K562 (cell line): ENCODE measurements around the gene ALG9. TPM values are rescaled to one million over a fixed set of nuclear protein-coding genes. Genes with fewer than 3 reads are reported as not detected.

Experiments used
- ATAC-seq: fragments of 200-7000 bp; cut with Tn5 transposase; 3 replicates; pipeline ENCODE4 v1.9.1; 2020; ENCODE audit warnings: moderate library complexity
- BruUV-seq: library from RNA; stranded (reverse); fragments of 400-500 nt; replicated peaks from 2 replicates; lab custom pipeline; 2021; lab: Mats Ljungman, UMichigan
- CTCF ChIA-PET: fragments of 300-600 bp; formaldehyde crosslinking; extraction: SDS; loops from one replicate; lab custom pipeline; 2021; ENCODE audit warnings: low intra/inter-chr PET ratio; lab: Yijun Ruan, JAX
- POLR2A ChIA-PET: fragments of 300-600, 350-650 bp; sonication (Branson Sonifier 250); formaldehyde crosslinking; extraction: SDS; loops from one replicate; lab custom pipeline; 2021; ENCODE audit warnings: antibody characterized with exemption, inconsistent platforms; lab: Yijun Ruan, JAX
- DNase-seq, 4 experiments: peaks; one replicate each; pipeline versions ENCODE4 v3.0.0 to v3.0.0-alpha.2; 2011 to 2018; ENCODE audit warnings: low spot score in 3 of 4, mixed read lengths in 3 of 4; ENCODE audit errors: extremely low read depth in 1 of 4
- FAIRE-seq: peaks from 2 replicates; lab custom pipeline; 2011; peaks lifted over from hg19 to GRCh38; lab: Jason Lieb, UNC
- H2AFZ ChIP-seq: 2 replicates; pipeline ENCODE4 v1.6.0; 2011; ENCODE audit warnings: low read depth, low read length, control low read depth, inconsistent platforms
- H3K27ac ChIP-seq: fragments of 200-600 bp; 3 replicates; pipeline ENCODE4 v1.8.0; 2011; ENCODE audit warnings: low read depth, mild to moderate bottlenecking, control low read depth, inconsistent platforms, low read length, moderate library complexity, mixed read lengths; ENCODE audit errors: extremely low read depth
- H3K27me3 ChIP-seq, 2 experiments: fragments of 300-600 bp in 1 of 2; 2 replicates in 1 of 2; 3 replicates in 1 of 2; pipeline versions ENCODE4 v1.6.0 to v1.8.0; 2011; ENCODE audit warnings: inconsistent platforms in 2 of 2, low read length in 2 of 2, mild to moderate bottlenecking in 1 of 2, mixed read lengths in 1 of 2, moderate library complexity in 1 of 2; ENCODE audit not compliant: control insufficient read depth in 2 of 2, insufficient read depth in 2 of 2
- H3K36me3 ChIP-seq: fragments of 300-600 bp; 3 replicates; pipeline ENCODE4 v1.8.0; 2011; ENCODE audit warnings: mild to moderate bottlenecking, low read length, inconsistent platforms; ENCODE audit not compliant: control insufficient read depth, insufficient read depth
- H3K4me1 ChIP-seq, 2 experiments: fragments of 200-600 bp in 1 of 2; replicated peaks in 1 of 2; 2 replicates in 1 of 2; 3 replicates in 1 of 2; pipeline versions ENCODE4 v1.5.1 to v1.8.0; 2011; ENCODE audit warnings: inconsistent platforms in 2 of 2, low read length in 2 of 2, mild to moderate bottlenecking in 1 of 2, mixed read lengths in 1 of 2, moderate library complexity in 1 of 2; ENCODE audit not compliant: control insufficient read depth in 2 of 2, insufficient read depth in 2 of 2
- H3K4me2 ChIP-seq: 2 replicates; pipeline ENCODE4 v1.6.1; 2011; ENCODE audit warnings: low read length, control low read depth, inconsistent platforms, mixed read lengths; ENCODE audit not compliant: insufficient read depth
- H3K4me3 ChIP-seq: fragments of 200-600 bp; sonication (generic), shearing (Covaris generic); 2 replicates; pipeline ENCODE4 v1.5.1; 2016; ENCODE audit warnings: control low read depth, inconsistent platforms
- H3K79me2 ChIP-seq: fragments of 200-600 bp; 3 replicates; pipeline ENCODE4 v1.8.0; 2011; ENCODE audit warnings: low read length, inconsistent platforms; ENCODE audit not compliant: control insufficient read depth, insufficient read depth
- H3K9ac ChIP-seq, 2 experiments: 2 replicates each; pipeline versions ENCODE4 v1.6.0 to v1.6.1; 2011; ENCODE audit warnings: low read depth in 2 of 2, low read length in 2 of 2, control low read depth in 1 of 2, inconsistent platforms in 1 of 2, mild to moderate bottlenecking in 1 of 2, mixed read lengths in 1 of 2; ENCODE audit not compliant: insufficient read depth in 1 of 2
- H3K9me1 ChIP-seq: one replicate; pipeline ENCODE4 v1.6.0; 2011; ENCODE audit warnings: inconsistent platforms, mild to moderate bottlenecking, low read length, moderate library complexity; ENCODE audit not compliant: control insufficient read depth, insufficient read depth
- H3K9me3 ChIP-seq: replicated peaks from 2 replicates; pipeline ENCODE4 v1.5.1; 2011; ENCODE audit warnings: low read depth, low read length, inconsistent platforms; ENCODE audit not compliant: control insufficient read depth, insufficient read depth
- H4K20me1 ChIP-seq: replicated peaks from 2 replicates; pipeline ENCODE4 v1.6.1; 2011; ENCODE audit warnings: low read length, inconsistent platforms, mixed read lengths; ENCODE audit not compliant: control insufficient read depth, insufficient read depth
- CBX3 ChIP-seq, 2 experiments: IDR thresholded peaks; 1 replicate in 1 of 2; 2 replicates in 1 of 2; pipeline ENCODE4 v1.6.1; 2012; ENCODE audit warnings: inconsistent platforms in 2 of 2, low read length in 2 of 2, borderline replicate concordance in 1 of 2, control low read depth in 1 of 2
- CEBPB ChIP-seq: fragments of 450-650 bp; IDR thresholded peaks from 2 replicates; pipeline ENCODE4 v1.6.1; 2016; ENCODE audit warnings: missing genetic modification characterization, missing compliant biosample characterization
- DPF2 ChIP-seq: fragments of 450-650 bp; IDR thresholded peaks from 2 replicates; pipeline ENCODE4 v1.6.1; 2016
- E2F4 ChIP-seq: sonication (generic); formaldehyde crosslinking; IDR thresholded peaks from 2 replicates; pipeline ENCODE4 v1.8.0; 2022; ENCODE audit warnings: mild to moderate bottlenecking, low read depth, missing genetic modification reagents
- EP400 ChIP-seq: fragments of 450-650 bp; IDR thresholded peaks from 2 replicates; pipeline ENCODE4 v1.6.1; 2017; ENCODE audit warnings: antibody characterized with exemption, mild to moderate bottlenecking, moderate library complexity
- ETV5 ChIP-seq: sonication (generic); formaldehyde crosslinking; IDR thresholded peaks from 2 replicates; pipeline ENCODE4 v1.4.0; 2020; ENCODE audit warnings: low read depth, mild to moderate bottlenecking, missing genetic modification reagents
- ETV6 ChIP-seq, 3 experiments: fragments of 150-350 bp in 1 of 3; sonication (generic) in 1 of 3; formaldehyde crosslinking in 1 of 3; IDR thresholded peaks; 2 replicates each; pipeline versions ENCODE4 v1.6.1 to v1.8.0; 2014 to 2022; ENCODE audit warnings: borderline replicate concordance in 2 of 3, low read depth in 2 of 3, antibody characterized with exemption in 1 of 3, low read length in 1 of 3, mild to moderate bottlenecking in 1 of 3, missing genetic modification reagents in 1 of 3
- GTF3C2 ChIP-seq: IDR thresholded peaks from 3 replicates; pipeline ENCODE4 v1.6.1; 2011; ENCODE audit warnings: borderline replicate concordance, mild to moderate bottlenecking, moderate library complexity; ENCODE audit not compliant: insufficient read length; ENCODE audit errors: extremely low read depth
- MYC ChIP-seq, 2 experiments: fragments of 250-450 bp in 1 of 2; sonication (Bioruptor Pico) in 1 of 2; IDR thresholded peaks; 2 replicates each; pipeline versions ENCODE4 v1.5.1 to v1.6.1; 2012 to 2021; ENCODE audit warnings: low read depth in 2 of 2, borderline replicate concordance in 1 of 2, improper control_type of control experiment in 1 of 2, low read length in 1 of 2, mild to moderate bottlenecking in 1 of 2, moderate library complexity in 1 of 2
- RAD51 ChIP-seq: fragments of 450-650 bp; IDR thresholded peaks from 2 replicates; pipeline ENCODE4 v1.7.1; 2016; ENCODE audit warnings: low read depth, mild to moderate bottlenecking, borderline replicate concordance
- SNIP1 ChIP-seq: fragments of 450-650 bp; IDR thresholded peaks from 2 replicates; pipeline ENCODE4 v1.7.1; 2017; ENCODE audit warnings: low read depth, mild to moderate bottlenecking
- ZNF507 ChIP-seq: conservative IDR thresholded peaks from 2 replicates; pipeline ENCODE4 v1.6.1; 2017; ENCODE audit warnings: missing genetic modification characterization, missing compliant biosample characterization
- WGBS: fragments of 100-300 bp; shearing (Covaris generic); methylation state at CpG from one replicate; pipeline ENCODE4 v1.1.6; 2016; ENCODE audit warnings: low coverage, mixed read lengths; ENCODE audit not compliant: insufficient coverage; ENCODE audit errors: missing lambda C conversion rate; 5-methylcytosine and 5-hydroxymethylcytosine counted together
- in situ Hi-C: fragments of 300-500 bp; cut with MboI; formaldehyde crosslinking; loops from 4 replicates; pipeline ENCODE4 v1.15.0; 2018; ENCODE audit warnings: inconsistent platforms, mixed read lengths
- intact Hi-C: fragments of 100-400 bp; cut with micrococcal nuclease; formaldehyde crosslinking; loops from 2 replicates; pipeline ENCODE4 v1.14.2; 2022
- polyA plus RNA-seq, 8 experiments: library from polyadenylated mRNA; depleted of rRNA in 4 of 8; stranded (reverse) in 5 of 8; unstranded in 3 of 8; fragments of >200 nt; fragmentation: Nextera tagmentation in 2 of 8; fragmentation: Illumina TruSeq in 1 of 8; extraction: Ambion mirVana in 2 of 8; extraction: Trizol in 1 of 8; gene quantifications; 2 replicates each; pipeline versions ENCODE4 v1.2.1 to v1.2.3, GENCODE V29; 2011 to 2014; ENCODE audit warnings: inconsistent platforms in 1 of 8, missing spikeins in 1 of 8
- total RNA-seq, 7 experiments: library from RNA; depleted of rRNA in 6 of 7; stranded (reverse); fragments of >200 nt in 6 of 7; fragmentation: Illumina TruSeq in 2 of 7; extraction: Trizol in 2 of 7; gene quantifications; 2 replicates each; pipeline versions ENCODE4 v1.2.1 to v1.2.3, GENCODE V29; 2011 to 2021; ENCODE audit warnings: low replicate concordance in 1 of 7

The ALG9 gene
- total and polyA plus RNA-seq, 9 of the 15 experiments (the other 6 are each of a cell fraction or from before 2014, with no cell fraction given): 11.5 to 40.5 (median 24.9) TPM

GRCh38 chr11:111913997-111914396 is 42.6 kb upstream of the ALG9 start:
- Histone ChIP-seq H3K4me2 (no peak overlapping the region), H3K9me1 (peaks cover 3% of the 10 kb centered on the region), H3K27ac (no peak overlapping the region), H3K79me2 (no peaks in the 10 kb centered on the region), H3K36me3 (no peaks in the 10 kb centered on the region), H2AFZ (no peak overlapping the region), H4K20me1 (no peaks in the 10 kb centered on the region), H3K9ac (no peak overlapping the region), H3K27me3 (no peaks in the 10 kb centered on the region), H3K4me3 (no peak overlapping the region), H3K4me1 (peaks cover 34 to 40% of the 10 kb centered on the region in 2 experiments; a peak in 4 of 5 replicates), H3K9me3 (no peaks in the 10 kb centered on the region)
- 55% methylated on average over 3 of the region's 4 CpGs for WGBS
- ChIA-PET CTCF (no interaction called here), POLR2A (interaction anchor here (0.5 to 0.6 kb wide), 2 partner anchors 26 to 372 kb away, joined by 3 to 5 read pairs; no protein-coding TSS in a partner anchor)
- intact Hi-C loops: loop anchor here (5.0 kb wide), 1 partner anchor 37 kb away; the partner anchor contains the start of genes CFAP68 and FDXACB1
- in situ Hi-C loops: no loop called here
- no peak for FAIRE-seq
- ATAC-seq: no peak
- DNase-seq: no peak
- no TSS peak for BruUV-seq
- TF ChIP-seq GTF3C2 (no peak), RAD51 (no peak), E2F4 (CRISPR knock-in tag) (no peak), MYC (IDR thresholded peaks at IDR 0.05; ENCODE audit: low read depth, low read length) (no peak), MYC (CRISPR knock-in tag; IDR thresholded peaks at IDR 0.05; ENCODE audit: borderline replicate concordance, low read depth) (no peak), DPF2 (no peak), ETV6 (IDR thresholded peaks at IDR 0.05; ENCODE audit: borderline replicate concordance in 1 of 2, low read depth in 2 of 2, low read length in 1 of 2) (no peak), ETV6 (CRISPR knock-in tag; IDR thresholded peaks at IDR 0.05; ENCODE audit: borderline replicate concordance) (no peak), ETV5 (no peak), CBX3 (IDR thresholded peaks at IDR 0.05; ENCODE audit: borderline replicate concordance in 1 of 2, low read length in 2 of 2) (no peak), CEBPB (tag) (no peak), ZNF507 (tag) (no peak), SNIP1 (no peak), EP400 (no peak)
